HG03139 (cell line): ENCODE data around the gene CHRNE.
"Not testable (repeated sequence)": the region's sequence is repeated elsewhere in the genome, so short reads cannot be mapped to it uniquely, and the experiment has no call there.

Experiments used
- ATAC-seq: cut with Tn5 transposase; IDR thresholded peaks from one replicate; pipeline ENCODE4 v1.9.1; 2021; ENCODE audit not compliant: unreplicated experiment

CHRNE gene

DNA sequence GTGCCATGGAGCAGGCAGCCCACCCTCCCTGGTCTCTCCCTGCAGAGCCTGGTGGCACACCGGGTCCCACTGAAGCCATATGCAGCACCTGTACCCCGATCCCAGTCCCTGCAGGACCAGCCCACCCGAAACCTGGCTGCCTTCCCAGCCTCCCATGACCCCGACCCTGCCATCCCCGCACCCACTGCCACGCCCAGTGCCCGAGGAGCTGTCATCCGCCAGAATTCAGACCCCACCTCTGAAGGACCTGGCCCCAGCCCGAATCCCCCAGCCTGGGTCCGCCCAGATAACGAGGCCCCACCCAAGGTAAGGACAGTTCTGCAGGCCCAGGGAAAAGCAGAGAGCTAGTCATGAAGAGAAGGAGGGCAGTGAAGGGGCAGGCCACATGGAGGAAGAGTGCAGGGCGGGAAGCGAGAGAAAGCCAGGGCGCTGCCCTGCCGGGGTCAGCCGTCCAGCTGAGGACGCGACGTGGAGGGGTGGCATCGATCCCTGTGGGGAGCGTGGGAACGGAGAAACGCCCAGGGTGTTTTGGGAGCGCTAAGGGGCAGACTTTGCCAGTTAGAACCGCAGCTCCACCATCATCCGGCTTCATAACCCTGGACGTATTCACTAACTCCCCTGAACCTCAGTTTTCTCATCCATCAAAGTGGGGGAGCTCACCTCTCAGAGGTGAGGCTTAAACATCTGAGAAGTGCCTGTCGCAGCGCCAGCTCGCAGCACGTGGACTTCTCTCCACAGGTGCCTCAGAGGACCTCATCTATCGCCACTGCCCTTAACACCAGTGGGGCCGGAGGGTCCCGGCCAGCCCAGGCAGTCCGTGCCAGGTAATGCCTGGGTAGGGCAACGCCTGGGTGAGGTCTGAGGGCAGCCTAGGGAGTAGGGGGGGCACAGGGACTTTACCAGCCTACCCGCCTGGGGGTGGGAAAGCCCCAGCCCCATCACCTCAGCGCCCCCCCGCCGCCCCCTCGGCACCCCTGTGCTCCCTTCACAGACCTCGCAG, 11.2 kb downstream of the CHRNE start:
- ATAC-seq: no peak

DNA sequence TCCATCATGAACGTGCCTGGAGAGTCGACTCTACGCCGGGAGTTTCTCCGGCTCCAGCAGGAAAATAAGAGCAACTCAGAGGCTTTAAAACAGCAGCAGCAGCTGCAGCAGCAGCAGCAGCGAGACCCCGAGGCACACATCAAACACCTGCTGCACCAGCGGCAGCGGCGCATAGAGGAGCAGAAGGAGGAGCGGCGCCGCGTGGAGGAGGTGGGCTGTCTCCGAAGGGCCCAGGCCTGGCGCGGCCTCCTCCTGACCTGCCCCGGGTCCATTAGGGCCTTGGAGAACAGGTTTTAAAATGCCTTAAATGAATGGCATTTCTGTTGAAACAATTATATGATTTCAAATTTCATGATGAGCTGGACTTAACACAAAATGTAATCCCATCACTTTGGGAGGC, 15.3 kb downstream of the CHRNE start:
- no peak for ATAC-seq

DNA sequence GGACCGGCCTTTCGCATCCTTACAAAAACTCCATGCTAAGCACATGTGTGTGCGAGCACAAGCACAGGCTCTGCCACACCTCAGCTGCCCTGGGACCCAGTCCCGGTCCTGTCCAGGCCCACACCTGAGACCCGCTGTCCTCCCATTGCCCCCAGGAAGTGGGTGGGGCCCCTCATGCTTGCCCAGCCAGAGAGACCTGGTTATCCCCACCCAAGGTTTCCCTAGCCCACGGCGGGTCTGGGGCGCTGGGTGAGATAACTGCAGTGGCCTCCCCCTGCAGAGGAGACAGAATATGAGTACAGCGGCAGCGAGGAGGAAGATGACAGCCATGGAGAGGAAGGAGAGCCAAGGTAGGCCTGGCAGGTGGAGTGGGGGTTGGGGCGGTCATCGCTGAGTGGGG, 16.1 kb downstream of the CHRNE start:
- ATAC-seq: no peak

DNA sequence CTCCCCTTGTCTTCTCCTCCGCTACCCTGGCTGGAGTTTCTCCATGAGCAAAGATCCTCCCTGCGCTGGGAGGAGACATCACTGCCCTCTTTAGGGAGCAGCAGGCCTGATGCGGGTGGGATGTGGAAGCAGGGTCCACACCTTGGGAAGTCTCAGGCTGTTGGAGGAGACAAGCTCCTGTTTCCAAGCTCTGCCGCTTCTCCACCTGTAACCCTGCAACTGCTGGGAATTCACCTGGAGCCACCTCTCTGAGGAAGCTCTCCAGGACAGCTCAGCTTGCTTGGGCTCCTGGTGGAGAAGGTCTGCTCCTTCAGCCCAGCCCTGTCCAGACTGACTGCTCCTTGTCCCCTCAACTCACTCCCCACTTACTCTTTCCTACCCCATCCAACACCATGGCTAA, 18.4 kb downstream of the CHRNE start:
- ATAC-seq: no peak

DNA sequence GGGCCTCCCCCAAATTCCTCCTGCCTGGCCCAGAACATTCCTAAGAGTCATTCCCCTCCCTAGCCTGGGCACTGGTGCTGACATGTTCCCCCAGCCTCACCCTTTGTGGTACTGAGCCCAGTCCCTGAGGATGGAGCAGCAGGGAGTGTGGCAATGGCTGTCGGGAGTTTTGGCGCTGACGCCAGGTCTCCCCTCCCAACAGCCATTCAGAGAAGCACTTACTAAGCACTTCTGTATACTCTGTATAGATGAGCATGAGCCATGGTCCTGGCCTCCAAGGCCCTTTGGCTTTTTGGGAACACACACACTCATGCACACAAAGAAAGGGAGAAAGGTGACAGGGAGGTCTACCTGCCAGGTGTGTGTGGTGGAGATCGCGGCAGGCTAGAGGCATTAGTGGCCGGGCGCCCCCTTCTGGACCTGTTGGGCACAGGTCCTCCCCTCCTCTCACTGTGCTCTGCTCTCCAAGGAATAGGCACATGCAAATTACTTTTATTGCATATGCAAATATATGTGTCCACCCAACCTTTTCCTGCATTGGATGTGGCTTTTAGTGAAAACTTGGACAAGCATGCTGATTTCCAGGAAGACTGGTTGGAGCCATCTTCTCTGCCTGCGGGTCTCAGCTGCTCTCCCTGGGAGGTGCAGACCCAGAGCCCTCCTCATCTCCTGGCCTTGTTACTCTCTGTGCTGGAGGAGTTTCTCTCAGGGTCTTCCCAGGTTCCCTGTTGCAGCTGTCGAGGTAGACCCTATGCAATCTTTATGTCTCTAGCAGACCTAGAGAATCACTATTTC, 20.9 kb downstream of the CHRNE start:
- no peak for ATAC-seq

DNA sequence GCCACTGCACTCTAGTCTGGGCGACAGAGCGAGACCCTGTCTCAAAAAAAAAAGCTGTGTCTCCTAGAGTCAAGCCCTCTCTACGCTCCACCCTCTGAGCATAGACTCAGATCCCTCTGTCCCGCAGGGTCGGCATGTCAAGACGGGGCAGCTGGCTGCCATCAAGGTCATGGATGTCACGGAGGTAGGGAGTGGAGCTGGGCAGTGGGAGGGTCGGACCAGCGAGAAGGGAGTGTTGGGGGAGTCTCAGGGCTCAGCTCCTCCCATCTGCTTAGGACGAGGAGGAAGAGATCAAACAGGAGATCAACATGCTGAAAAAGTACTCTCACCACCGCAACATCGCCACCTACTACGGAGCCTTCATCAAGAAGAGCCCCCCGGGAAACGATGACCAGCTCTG, 22.0 kb downstream of the CHRNE start:
- ATAC-seq: no peak

DNA sequence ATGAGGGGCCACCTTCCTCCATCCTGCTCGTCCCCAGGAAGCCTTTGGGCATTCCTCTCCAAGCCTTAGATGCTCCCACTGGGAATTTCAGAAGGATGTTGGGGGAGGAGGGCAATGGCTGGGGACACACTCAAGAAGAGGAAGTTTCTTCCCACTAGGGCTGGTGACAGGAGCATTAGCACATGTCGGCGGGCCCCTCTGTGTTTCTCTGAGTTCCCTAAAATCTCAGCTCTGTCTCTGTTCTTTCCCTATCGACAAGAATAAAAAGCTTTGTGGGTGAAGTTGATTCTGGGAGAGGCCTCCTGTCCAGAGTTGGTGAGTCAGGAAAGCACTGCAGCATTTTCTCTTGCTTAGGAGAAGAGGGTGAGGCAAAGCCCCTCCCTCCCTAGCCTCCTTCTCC, 23.3 kb downstream of the CHRNE start:
- ATAC-seq: no peak

DNA sequence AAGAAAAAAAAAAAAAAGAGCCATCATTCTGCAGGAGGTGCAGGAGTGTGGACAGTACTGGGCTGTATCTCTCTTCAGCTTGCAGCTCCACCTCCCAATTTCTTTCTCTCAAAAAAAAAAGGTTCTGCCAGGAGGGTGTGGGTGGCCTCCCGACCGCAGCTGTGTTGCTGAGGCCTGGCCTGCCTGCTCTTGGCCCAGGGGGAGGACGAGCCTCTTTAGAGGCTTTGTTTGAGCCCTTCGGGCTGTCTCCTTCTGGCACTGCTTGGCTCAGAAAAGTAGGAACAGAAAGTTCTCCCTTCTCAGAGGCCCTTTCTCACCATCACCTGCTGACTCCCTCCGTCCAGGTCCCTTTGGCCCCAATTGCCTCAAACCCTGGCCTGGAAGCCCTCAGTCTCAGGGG, 25.8 kb downstream of the CHRNE start:
- no peak for ATAC-seq

DNA sequence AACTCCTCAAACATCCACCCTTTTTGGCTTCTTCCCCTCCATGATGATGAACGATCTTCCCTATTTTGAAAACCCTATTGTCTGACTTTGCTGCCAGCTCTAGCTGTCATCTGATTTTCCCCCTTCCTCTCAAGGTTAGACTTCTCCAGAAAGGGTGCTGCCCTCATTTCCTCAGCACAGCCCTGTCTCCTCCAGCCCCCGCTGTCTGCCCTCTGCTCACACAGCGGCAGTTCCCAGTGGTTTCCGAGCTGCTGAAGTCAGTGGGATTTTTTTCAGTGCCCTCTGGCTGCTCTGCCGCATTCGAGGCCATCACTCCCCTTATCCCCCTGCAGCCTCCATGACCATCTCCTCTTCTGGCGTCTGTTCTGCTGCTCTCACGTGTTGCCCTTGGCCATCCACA, 30.1 kb downstream of the CHRNE start:
- no peak for ATAC-seq

DNA sequence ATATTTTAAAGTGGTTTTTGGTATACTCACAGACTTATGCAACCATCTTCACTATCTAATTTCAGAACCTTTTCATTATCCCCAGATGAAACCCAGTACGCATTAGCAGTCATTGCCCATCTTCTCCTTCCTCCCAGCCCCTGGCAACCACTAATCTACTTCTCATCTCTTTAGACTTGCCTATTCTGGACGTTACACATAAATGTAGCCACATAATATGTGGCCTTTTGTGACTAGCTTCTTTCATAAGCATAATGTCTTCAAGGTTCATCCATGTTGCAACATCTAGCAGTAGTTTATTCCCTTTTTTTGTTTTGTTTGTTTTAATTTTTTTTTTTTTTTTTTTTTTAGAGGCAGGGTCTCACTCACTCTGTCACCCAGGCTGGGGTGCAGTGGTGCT, 32.0 kb downstream of the CHRNE start:
- no peak for ATAC-seq

DNA sequence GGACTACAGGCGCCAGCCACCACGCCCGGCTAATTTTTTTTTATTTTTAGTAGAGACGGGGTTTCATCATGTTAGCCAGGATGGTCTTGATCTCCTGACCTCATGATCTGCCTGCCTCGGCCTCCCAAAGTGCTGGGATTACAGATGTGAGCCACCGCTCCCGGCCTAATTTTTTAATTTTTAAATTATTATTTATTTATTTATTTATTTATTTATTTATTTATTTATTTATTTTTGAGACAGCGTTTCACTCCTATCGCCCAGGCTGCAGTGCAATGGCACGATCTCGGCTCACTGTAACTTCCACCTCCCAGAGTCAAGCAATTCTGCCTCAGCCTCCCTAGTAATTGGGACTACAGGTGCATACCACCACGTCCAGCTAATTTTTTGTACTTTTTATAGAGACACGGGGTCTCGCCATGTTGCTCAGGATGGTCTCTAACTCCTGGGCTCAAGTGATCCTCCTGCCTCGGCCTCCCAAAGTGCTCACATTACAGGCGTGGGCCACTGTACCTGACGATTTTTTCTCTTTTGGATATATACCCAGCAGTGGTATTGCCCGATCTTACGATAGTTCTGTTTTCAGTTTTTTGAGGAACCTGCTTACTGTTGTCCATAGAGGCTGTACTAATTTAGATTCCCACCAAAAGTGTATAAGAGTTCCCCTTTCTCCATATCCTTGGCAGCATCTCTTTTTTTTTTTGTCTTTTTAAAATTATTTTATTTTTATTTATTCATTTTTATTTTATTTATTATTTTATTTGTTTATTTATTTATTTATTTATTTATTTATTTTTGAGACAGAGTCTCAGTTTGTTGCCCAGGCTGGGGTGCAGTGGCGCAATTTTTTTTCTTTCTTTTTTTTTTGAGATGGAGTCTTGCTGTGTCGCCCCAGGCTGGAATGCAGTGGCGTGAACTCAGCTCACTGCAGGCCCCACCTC, 33.6 kb downstream of the CHRNE start:
- not testable (repeated sequence) for ATAC-seq

DNA sequence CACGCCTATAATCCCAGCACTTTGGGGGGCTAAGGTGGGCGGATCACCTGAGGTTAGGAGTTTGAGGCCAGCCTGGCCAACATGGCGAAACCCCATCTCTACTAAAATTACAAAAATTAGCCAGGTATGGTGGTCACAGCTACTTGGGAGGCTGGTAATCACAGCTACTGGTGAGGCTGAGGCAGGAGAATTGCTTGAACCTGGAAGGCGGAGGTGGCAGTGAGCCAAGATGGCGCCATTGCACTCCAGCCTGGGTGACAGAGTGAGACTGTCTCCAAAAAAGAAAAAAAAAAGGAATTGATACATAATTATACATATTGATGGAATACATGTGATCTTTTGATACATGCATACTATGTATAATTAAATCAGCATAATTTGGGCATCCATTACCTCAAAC, 35.4 kb downstream of the CHRNE start:
- ATAC-seq: not testable (repeated sequence)

DNA sequence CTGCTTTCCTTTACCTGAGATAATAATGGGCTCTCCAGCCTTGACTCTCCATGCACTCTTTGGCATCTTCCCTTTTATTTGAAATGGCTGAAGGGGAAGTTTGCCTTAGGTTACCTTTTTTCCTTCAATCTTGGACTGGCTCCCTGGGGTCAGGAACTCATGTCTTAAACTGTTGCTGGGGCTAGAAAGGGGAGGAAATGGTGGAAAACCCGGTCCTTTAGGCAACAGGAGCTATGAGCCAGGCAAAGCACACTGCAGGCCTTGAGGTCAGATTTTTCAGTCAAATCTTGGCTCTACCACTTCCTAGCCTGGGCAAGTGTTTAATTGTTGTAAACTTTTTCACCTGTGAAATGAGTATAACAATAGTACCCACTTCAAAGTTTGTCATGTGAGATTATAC, 39.6 kb downstream of the CHRNE start:
- ATAC-seq: no peak

DNA sequence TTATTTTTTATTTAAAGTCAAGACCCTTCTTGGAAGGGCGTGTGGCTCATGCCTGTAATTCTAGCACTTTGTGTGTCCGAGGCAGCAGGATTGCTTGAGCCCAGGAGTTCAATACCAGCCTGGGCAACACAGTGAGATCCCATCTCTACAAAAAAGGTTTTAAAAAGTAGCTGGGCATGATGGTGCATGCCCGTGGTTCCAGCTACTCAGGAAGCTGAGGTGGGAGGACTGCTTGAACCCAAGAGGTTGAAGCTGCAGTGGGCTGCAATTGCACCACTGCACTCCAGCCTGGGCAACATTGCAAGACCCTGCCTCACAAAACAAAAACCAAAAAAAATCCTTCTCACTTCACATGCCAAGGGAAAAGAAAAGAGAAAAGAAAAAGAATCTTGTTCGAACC, 40.2 kb downstream of the CHRNE start:
- no peak for ATAC-seq

DNA sequence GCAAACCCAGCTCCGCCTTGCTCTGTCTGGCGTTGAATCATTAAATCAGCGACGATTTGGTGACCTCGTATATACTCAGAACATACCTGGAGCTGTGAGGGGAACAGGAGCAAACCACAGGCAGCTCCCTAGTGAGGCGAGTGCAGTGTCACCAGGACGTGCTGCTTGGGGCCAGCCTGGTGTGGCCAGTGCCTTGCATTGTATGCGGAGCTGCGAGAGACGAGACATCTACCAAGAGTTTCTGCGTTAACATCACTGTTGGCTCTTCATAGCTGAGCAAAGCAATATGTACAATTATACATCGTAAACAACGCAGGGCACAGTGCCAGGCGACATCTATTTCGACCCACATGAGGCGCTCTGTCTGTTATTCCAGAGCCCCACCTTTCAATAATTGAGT, 41.8 kb downstream of the CHRNE start:
- ATAC-seq: no peak

DNA sequence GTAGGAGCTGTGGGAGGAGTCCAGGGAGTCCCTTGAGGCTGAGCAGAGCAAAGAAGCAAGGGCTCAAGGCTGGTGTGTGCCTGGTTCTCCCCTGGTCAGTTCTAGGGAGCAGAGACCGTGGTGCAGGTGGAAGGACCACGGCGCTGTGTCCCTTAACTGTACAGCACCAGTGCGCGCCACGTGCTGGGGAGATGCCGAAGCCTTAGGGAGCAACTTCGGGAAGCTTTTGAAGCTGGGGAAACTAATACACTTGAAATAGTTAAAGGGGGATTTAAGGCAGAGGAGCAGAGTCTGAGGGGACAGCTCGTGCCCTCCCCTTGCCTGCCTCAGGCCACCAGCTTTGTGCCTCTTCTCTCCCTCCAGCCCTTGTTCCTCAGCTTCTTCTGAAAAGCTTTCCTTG, 42.2 kb downstream of the CHRNE start:
- no peak for ATAC-seq

DNA sequence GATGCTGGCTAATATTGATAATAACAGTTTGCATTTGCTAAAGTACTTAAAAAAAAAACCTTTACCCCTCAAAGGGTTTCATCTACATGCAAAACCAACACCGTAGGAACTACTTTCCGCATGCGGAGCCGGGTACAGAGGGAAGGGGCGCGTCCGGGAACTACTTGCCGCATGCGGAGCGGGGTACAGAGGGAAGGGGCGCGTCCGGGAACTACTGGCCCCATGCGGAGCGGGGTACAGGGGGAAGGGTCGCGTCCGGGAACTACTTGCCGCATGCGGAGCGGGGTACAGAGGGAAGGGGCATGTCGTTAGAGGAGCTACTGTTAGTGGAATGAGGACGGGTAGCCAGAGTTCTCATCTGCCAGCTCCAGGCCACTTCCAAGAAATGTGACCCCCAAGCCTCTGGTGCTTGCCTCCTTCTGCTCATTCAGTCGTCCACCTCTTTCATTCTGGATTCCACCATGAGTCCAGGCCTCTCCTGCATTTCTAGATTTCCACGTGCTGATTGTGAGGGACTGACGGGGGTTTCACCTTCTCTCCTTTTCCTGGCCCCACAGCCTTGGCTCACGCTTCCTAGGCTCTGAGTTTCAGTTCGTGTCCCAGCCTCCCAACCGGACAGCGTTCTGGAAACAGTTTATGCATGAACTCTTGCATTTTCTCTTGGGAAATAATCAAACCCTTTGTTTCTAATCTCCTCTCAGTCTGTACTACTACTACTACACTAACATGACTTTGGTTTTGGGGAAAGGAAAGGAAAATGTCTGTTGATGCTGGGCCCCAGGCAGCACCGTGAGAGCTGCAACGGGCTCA, 42.9 kb downstream of the CHRNE start:
- no peak for ATAC-seq

DNA sequence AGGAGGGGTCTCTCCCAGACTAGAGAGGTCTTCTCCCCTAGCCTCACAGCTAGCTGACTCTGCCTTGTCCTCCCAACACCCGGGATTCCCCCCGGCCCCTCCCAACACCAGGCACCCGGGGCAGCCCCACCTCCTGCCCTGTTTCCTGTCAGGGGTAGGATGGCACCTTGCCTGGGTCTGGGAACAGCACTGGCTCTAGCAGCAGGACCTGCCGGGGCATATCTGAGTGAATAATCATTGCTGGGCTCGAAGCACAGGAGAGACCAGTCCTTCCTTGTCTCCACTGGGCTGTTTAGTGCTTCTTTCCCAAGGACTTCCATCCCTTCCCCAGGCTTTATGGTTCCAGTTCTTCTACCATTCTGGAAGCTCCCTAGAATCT, 44.0 kb downstream of the CHRNE start:
- ATAC-seq: no peak

DNA sequence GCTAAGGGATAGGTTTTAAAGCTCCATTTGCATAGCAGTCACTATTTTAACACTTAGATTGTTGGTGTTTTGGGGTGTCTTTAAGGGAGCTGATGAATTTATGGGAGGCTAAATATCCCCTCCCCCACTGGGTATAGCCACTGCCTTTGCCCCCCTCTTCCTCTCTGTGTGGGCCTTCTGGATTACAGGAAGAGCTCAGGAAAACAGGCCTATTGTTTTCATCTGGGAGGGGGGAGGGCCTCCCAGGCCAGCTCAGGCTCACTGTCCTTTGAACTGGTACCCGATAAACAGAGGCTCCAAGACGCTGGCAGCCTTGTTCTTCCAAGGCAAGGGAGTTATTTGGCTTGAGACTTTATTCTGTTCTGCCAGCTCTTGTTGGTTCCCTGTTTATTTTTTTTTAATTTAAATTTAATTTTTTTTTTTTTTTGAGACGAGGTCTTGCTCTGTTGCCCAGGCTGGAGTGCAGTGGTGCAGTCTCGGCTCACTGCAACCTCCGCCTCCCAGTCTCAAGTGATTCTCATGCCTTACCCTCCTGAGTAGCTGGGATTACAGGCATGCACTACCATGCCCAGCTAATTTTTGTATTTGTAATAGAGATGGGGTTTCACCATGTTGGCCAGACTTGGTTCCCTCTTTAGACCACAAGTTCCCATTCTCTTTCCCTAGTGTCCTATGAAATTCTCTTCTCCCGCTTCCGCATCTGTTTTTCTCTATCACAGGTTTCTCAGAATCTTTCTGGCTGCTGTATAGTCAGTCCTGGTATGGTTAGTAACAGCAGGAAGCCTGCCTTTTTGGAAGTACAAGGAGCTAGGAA, 44.6 kb downstream of the CHRNE start:
- ATAC-seq: no peak
